ENCODE results near the gene CHD9.
"Not testable (repeated sequence)": the region's sequence is repeated elsewhere in the genome, so short reads cannot be mapped to it uniquely, and the experiment has no call there.

The CHD9 gene

DNA sequence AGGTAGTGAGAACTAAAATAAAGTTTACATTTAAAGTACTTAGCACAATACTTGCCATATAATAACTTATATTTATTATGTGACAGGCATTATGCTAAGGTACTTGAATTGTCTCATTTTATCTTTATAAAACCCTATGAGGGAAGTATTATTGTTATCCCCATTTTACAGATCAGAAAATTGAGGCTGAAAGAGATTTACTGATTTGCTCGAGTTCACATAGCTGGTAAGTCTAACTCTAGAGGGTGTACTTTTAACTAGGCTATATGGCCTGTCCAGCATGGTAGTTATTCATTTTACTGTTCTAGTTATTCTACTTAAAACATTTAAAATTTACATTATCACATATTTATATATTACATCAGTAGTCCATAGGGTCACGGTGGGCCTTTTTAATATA is 266.2 kb downstream of the CHD9 start:
- Histone ChIP-seq H4K12ac (ENCODE audit: low read depth, low read length) (no peak overlapping the region), H3K4me2 (ENCODE audit: low read length) (no peak overlapping the region), H2BK5ac (ENCODE audit: low read depth, low read length, poor library complexity) (no peak overlapping the region), H2BK120ac (ENCODE audit: insufficient read depth, low read length, poor library complexity) (no peak overlapping the region), H3K4me3 (ENCODE audit: low read depth, low read length) (no peak overlapping the region), H3K79me1 (ENCODE audit: low read length) (no peaks in the 10 kb centered on the region), H3K9ac (ENCODE audit: low read length) (no peak overlapping the region), H3K9me3 (ENCODE audit: insufficient read depth, low read depth, low read length) (no peaks in the 10 kb centered on the region), H4K91ac (ENCODE audit: low read depth, low read length) (no peak overlapping the region), H3K18ac (ENCODE audit: low read length) (no peak overlapping the region), H3K4me1 (ENCODE audit: control insufficient read depth in 1 of 2, insufficient read depth in 2 of 2, low read length in 2 of 2) (no peaks in the 10 kb centered on the region), H3K4ac (ENCODE audit: low read depth, low read length) (no peak overlapping the region), H3K79me2 (ENCODE audit: control insufficient read depth, insufficient read depth, low read length, poor library complexity) (no peaks in the 10 kb centered on the region), H3K14ac (ENCODE audit: low read length) (no peak overlapping the region), H4K8ac (ENCODE audit: low read depth, low read length) (no peak overlapping the region), H2BK12ac (ENCODE audit: low read length) (no peak overlapping the region), H3K36me3 (ENCODE audit: control insufficient read depth in 1 of 2, insufficient read depth in 2 of 2, low read length in 2 of 2) (peaks cover 21 to 23% of the 10 kb centered on the region in 2 experiments), H2AFZ (ENCODE audit: insufficient read depth, low read length, poor library complexity) (no peak overlapping the region), H3K23ac (ENCODE audit: low read length) (no peak overlapping the region), H3K27me3 (ENCODE audit: insufficient read depth, low read length) (no peaks in the 10 kb centered on the region), H2AK5ac (ENCODE audit: low read length) (no peak overlapping the region), H3K27ac (ENCODE audit: low read depth, low read length) (no peak overlapping the region)
- DNase-seq, result no peak
- WGBS (ENCODE audit: extremely low coverage, insufficient coverage, insufficient read length), result no CpG with 5 or more reads among the region's 2 CpGs

DNA sequence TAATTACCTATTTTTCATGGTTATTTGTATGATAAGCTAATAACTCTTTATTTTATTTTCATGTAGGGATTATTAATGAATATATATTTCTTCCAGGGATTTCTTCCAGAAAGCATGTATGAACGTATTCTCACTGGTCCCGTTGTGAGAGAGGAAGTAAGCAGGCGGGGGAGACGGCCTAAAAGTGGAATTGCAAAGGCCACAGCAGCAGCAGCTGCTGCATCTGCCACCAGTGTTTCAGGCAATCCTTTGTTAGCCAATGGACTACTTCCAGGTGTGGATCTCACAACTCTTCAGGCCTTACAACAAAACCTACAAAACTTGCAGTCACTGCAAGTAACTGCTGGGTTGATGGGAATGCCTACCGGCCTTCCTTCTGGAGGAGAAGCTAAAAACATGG is 269.1 kb downstream of the CHD9 start:
- Histone ChIP-seq H3K36me3 (ENCODE audit: control insufficient read depth in 1 of 2, insufficient read depth in 2 of 2, low read length in 2 of 2) (peaks cover 13% of the 10 kb centered on the region in 2 experiments), H2BK12ac (ENCODE audit: low read length) (no peak overlapping the region), H3K27me3 (ENCODE audit: insufficient read depth, low read length) (no peaks in the 10 kb centered on the region), H3K27ac (ENCODE audit: low read depth, low read length) (no peak overlapping the region), H3K18ac (ENCODE audit: low read length) (no peak overlapping the region), H3K9ac (ENCODE audit: low read length) (no peak overlapping the region), H3K79me1 (ENCODE audit: low read length) (no peaks in the 10 kb centered on the region), H2BK120ac (ENCODE audit: insufficient read depth, low read length, poor library complexity) (no peak overlapping the region), H3K23ac (ENCODE audit: low read length) (no peak overlapping the region), H3K4ac (ENCODE audit: low read depth, low read length) (no peak overlapping the region), H2BK5ac (ENCODE audit: low read depth, low read length, poor library complexity) (no peak overlapping the region), H2AK5ac (ENCODE audit: low read length) (no peak overlapping the region), H3K4me1 (ENCODE audit: control insufficient read depth in 1 of 2, insufficient read depth in 2 of 2, low read length in 2 of 2) (no peaks in the 10 kb centered on the region), H4K8ac (ENCODE audit: low read depth, low read length) (no peak overlapping the region), H3K9me3 (ENCODE audit: insufficient read depth, low read depth, low read length) (no peaks in the 10 kb centered on the region), H3K4me2 (ENCODE audit: low read length) (no peak overlapping the region), H3K4me3 (ENCODE audit: low read depth, low read length) (no peak overlapping the region), H4K91ac (ENCODE audit: low read depth, low read length) (no peak overlapping the region), H2AFZ (ENCODE audit: insufficient read depth, low read length, poor library complexity) (no peak overlapping the region), H3K14ac (ENCODE audit: low read length) (no peak overlapping the region), H3K79me2 (ENCODE audit: control insufficient read depth, insufficient read depth, low read length, poor library complexity) (no peaks in the 10 kb centered on the region), H4K12ac (ENCODE audit: low read depth, low read length) (no peak overlapping the region)
- DNase-seq, result no peak
- no CpG with 5 or more reads among the region's 5 CpGs for WGBS (ENCODE audit: extremely low coverage, insufficient coverage, insufficient read length)

DNA sequence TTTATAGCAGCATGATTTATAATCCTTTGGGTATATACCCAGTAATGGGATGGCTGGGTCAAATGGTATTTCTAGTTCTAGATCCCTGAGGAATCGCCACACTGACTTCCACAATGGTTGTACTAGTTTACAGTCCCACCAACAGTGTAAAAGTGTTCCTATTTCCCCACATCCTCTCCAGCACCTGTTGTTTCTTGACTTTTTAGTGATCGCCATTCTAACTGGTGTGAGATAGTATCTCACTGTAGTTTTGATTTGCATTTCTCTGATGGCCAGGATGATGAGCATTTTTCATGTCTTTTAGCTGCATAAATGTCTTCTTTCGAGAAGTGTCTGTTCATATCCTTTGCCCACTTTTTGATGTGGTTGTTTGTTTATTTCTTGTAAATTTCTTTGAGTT is 276.2 kb downstream of the CHD9 start:
- not testable (repeated sequence) for H3K4ac ChIP-seq (ENCODE audit: low read depth, low read length); H4K91ac ChIP-seq (ENCODE audit: low read depth, low read length); H2BK120ac ChIP-seq (ENCODE audit: insufficient read depth, low read length, poor library complexity); H4K12ac ChIP-seq (ENCODE audit: low read depth, low read length); H3K18ac ChIP-seq (ENCODE audit: low read length); H3K27ac ChIP-seq (ENCODE audit: low read depth, low read length); H3K14ac ChIP-seq (ENCODE audit: low read length); H3K23ac ChIP-seq (ENCODE audit: low read length); H3K4me1 ChIP-seq (ENCODE audit: control insufficient read depth in 1 of 2, insufficient read depth in 2 of 2, low read length in 2 of 2); H3K36me3 ChIP-seq (ENCODE audit: control insufficient read depth in 1 of 2, insufficient read depth in 2 of 2, low read length in 2 of 2); H3K4me2 ChIP-seq (ENCODE audit: low read length); H2BK5ac ChIP-seq (ENCODE audit: low read depth, low read length, poor library complexity); H2AK5ac ChIP-seq (ENCODE audit: low read length); H3K9ac ChIP-seq (ENCODE audit: low read length); H3K9me3 ChIP-seq (ENCODE audit: insufficient read depth, low read depth, low read length); DNase-seq; H2AFZ ChIP-seq (ENCODE audit: insufficient read depth, low read length, poor library complexity); H3K79me1 ChIP-seq (ENCODE audit: low read length); H3K79me2 ChIP-seq (ENCODE audit: control insufficient read depth, insufficient read depth, low read length, poor library complexity); H2BK12ac ChIP-seq (ENCODE audit: low read length); H3K4me3 ChIP-seq (ENCODE audit: low read depth, low read length); H3K27me3 ChIP-seq (ENCODE audit: insufficient read depth, low read length); H4K8ac ChIP-seq (ENCODE audit: low read depth, low read length)
- no CpG with 5 or more reads among the region's 3 CpGs for WGBS (ENCODE audit: extremely low coverage, insufficient coverage, insufficient read length)

DNA sequence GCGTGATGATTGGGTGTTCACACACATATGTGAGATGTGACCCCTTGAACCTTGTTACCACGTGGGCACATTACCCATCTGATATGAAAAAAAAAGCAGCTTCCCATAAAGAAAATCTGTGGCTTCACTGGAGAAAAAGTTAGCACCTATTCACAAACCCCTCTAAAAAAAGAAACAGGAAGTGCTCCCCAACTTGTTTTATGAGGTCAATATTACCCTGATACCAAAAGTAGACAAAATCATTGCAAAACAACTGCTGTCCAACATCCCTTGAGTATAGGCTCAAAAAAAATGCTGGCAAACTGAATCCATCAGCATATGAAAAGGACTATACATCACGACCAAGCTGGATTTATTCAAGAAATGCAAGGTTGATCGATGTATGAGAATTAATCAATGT is 279.8 kb downstream of the CHD9 start:
- H3K9ac ChIP-seq (ENCODE audit: low read length), result no peak overlapping the region
- H3K4me2 ChIP-seq (ENCODE audit: low read length), result no peak overlapping the region
- H2BK5ac ChIP-seq (ENCODE audit: low read depth, low read length, poor library complexity), result no peak overlapping the region
- no peak overlapping the region for H2BK120ac ChIP-seq (ENCODE audit: insufficient read depth, low read length, poor library complexity)
- H3K79me2 ChIP-seq (ENCODE audit: control insufficient read depth, insufficient read depth, low read length, poor library complexity), result no peaks in the 10 kb centered on the region
- H3K27ac ChIP-seq (ENCODE audit: low read depth, low read length), result no peak overlapping the region
- H3K79me1 ChIP-seq (ENCODE audit: low read length), result no peaks in the 10 kb centered on the region
- H4K91ac ChIP-seq (ENCODE audit: low read depth, low read length), result no peak overlapping the region
- no peak overlapping the region for H2AFZ ChIP-seq (ENCODE audit: insufficient read depth, low read length, poor library complexity)
- H2BK12ac ChIP-seq (ENCODE audit: low read length), result no peak overlapping the region
- no peak overlapping the region for H3K4me3 ChIP-seq (ENCODE audit: low read depth, low read length)
- no peak overlapping the region for H4K12ac ChIP-seq (ENCODE audit: low read depth, low read length)
- H3K23ac ChIP-seq (ENCODE audit: low read length), result no peak overlapping the region
- WGBS (ENCODE audit: extremely low coverage, insufficient coverage, insufficient read length), result no CpG with 5 or more reads among the region's 4 CpGs
- no peak overlapping the region for H3K14ac ChIP-seq (ENCODE audit: low read length)
- no peak for DNase-seq
- no peak overlapping the region for H4K8ac ChIP-seq (ENCODE audit: low read depth, low read length)
- H3K4me1 ChIP-seq (ENCODE audit: control insufficient read depth in 1 of 2, insufficient read depth in 2 of 2, low read length in 2 of 2), result no peaks in the 10 kb centered on the region
- no peaks in the 10 kb centered on the region for H3K27me3 ChIP-seq (ENCODE audit: insufficient read depth, low read length)
- no peak overlapping the region for H3K4ac ChIP-seq (ENCODE audit: low read depth, low read length)
- H3K18ac ChIP-seq (ENCODE audit: low read length), result no peak overlapping the region
- no peak overlapping the region for H2AK5ac ChIP-seq (ENCODE audit: low read length)
- no peaks in the 10 kb centered on the region for H3K36me3 ChIP-seq (ENCODE audit: control insufficient read depth in 1 of 2, insufficient read depth in 2 of 2, low read length in 2 of 2)
- no peaks in the 10 kb centered on the region for H3K9me3 ChIP-seq (ENCODE audit: insufficient read depth, low read depth, low read length)

DNA sequence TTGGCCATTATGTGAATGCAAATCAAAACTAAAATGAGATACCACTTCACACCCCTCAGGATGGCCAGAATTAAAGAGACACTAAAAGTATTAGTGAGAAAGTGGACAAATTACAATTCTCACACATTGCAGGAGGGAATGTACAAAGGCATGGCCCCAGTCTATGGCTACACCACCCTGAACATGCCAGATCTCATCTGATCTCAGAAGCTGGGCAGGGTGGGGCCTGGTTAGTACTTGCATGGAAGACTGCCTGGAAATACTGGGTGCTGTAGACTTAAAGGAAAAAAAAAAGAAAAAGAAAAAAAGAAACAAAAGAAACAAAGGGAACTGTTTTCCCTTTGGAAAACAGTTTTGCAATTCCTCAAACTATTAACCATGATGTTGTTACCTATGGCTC is 282.5 kb downstream of the CHD9 start:
- no peak overlapping the region for H3K14ac ChIP-seq (ENCODE audit: low read length)
- H4K91ac ChIP-seq (ENCODE audit: low read depth, low read length), result no peak overlapping the region
- H2BK120ac ChIP-seq (ENCODE audit: insufficient read depth, low read length, poor library complexity), result no peak overlapping the region
- H3K23ac ChIP-seq (ENCODE audit: low read length), result no peak overlapping the region
- no peak overlapping the region for H3K4me2 ChIP-seq (ENCODE audit: low read length)
- no peak overlapping the region for H3K18ac ChIP-seq (ENCODE audit: low read length)
- no peak overlapping the region for H2BK12ac ChIP-seq (ENCODE audit: low read length)
- H2BK5ac ChIP-seq (ENCODE audit: low read depth, low read length, poor library complexity), result no peak overlapping the region
- H3K4me1 ChIP-seq (ENCODE audit: control insufficient read depth in 1 of 2, insufficient read depth in 2 of 2, low read length in 2 of 2), result peaks cover 0 to 3% of the 10 kb centered on the region in 2 experiments
- DNase-seq, result no peak
- no peak overlapping the region for H3K4ac ChIP-seq (ENCODE audit: low read depth, low read length)
- H3K4me3 ChIP-seq (ENCODE audit: low read depth, low read length), result no peak overlapping the region
- no peak overlapping the region for H2AFZ ChIP-seq (ENCODE audit: insufficient read depth, low read length, poor library complexity)
- H3K9ac ChIP-seq (ENCODE audit: low read length), result no peak overlapping the region
- H3K27ac ChIP-seq (ENCODE audit: low read depth, low read length), result no peak overlapping the region
- no peaks in the 10 kb centered on the region for H3K79me2 ChIP-seq (ENCODE audit: control insufficient read depth, insufficient read depth, low read length, poor library complexity)
- no peak overlapping the region for H4K12ac ChIP-seq (ENCODE audit: low read depth, low read length)
- H2AK5ac ChIP-seq (ENCODE audit: low read length), result no peak overlapping the region
- no peaks in the 10 kb centered on the region for H3K36me3 ChIP-seq (ENCODE audit: control insufficient read depth in 1 of 2, insufficient read depth in 2 of 2, low read length in 2 of 2)
- no peak overlapping the region for H4K8ac ChIP-seq (ENCODE audit: low read depth, low read length)
- no peaks in the 10 kb centered on the region for H3K27me3 ChIP-seq (ENCODE audit: insufficient read depth, low read length)
- H3K79me1 ChIP-seq (ENCODE audit: low read length), result no peaks in the 10 kb centered on the region
- H3K9me3 ChIP-seq (ENCODE audit: insufficient read depth, low read depth, low read length), result no peaks in the 10 kb centered on the region

Data from trophoblast cell (in vitro differentiated cells and primary cell).